Transverse colon (tissue), 4 donors: ENCODE measurements around the gene TMUB1.

ENCODE experiments used
- EP300 ChIP-seq: sonication (generic); formaldehyde crosslinking; IDR thresholded peaks from one replicate; pipeline ENCODE4 v1.6.1; 2017; ENCODE audit warnings: antibody characterized with exemption, low read depth
- POLR2AphosphoS5 ChIP-seq, 3 donors: sonication (generic); formaldehyde crosslinking; IDR thresholded peaks; one replicate each; pipeline ENCODE4 v1.6.1; 2016; ENCODE audit warnings: antibody characterized with exemption in 3 of 3
- TF ChIP-seq, protein P1 (sequence below), 5 experiments: fragments of 200-600 bp in 3 of 5; fragments of 450-650 bp in 2 of 5; sonication (generic) in 3 of 5; IDR thresholded peaks; 1 replicate in 2 of 5; 2 replicates in 3 of 5; pipeline ENCODE4 v1.5.1; 2016 to 2017; ENCODE audit warnings: antibody characterized with exemption in 5 of 5, inconsistent platforms in 3 of 5, mild to moderate bottlenecking in 2 of 5, moderate library complexity in 1 of 5

DNA sequence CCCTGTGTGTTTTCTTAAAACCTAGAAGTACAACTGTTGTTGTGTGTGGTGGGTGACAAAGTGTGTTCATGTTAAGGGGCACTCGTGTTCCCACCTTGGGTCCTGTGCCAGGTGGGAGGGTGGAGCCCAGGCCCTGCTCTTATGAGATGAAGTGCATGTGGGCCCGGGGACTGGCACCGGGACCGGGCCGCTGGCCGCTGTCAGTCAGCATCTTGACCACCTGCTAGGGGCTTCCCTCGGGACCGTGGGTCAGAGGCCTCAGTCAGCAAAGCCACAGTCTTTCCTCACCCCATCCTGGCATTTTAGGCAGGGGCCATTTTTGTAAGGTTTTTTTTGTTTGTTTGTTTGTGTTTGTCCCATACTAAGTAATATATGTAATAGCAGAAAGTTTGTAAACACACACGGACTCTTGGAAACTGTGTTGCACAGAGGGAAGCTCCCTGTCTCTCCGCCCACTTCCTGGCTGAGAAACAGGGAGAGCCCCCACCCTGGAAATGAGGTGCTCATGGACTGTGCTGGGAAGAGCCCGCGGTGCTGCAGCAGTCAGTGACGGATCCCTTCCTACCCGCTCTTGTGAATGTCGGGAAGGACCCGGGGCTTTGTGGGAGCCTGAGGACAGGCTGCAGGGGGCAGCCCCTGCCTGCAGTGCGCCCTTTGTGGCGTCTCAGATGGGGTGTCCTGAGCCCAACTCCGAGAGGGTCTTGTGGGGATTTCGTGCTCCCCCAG is 16.4 kb upstream of the TMUB1 start:
- TF ChIP-seq, protein P1, sequence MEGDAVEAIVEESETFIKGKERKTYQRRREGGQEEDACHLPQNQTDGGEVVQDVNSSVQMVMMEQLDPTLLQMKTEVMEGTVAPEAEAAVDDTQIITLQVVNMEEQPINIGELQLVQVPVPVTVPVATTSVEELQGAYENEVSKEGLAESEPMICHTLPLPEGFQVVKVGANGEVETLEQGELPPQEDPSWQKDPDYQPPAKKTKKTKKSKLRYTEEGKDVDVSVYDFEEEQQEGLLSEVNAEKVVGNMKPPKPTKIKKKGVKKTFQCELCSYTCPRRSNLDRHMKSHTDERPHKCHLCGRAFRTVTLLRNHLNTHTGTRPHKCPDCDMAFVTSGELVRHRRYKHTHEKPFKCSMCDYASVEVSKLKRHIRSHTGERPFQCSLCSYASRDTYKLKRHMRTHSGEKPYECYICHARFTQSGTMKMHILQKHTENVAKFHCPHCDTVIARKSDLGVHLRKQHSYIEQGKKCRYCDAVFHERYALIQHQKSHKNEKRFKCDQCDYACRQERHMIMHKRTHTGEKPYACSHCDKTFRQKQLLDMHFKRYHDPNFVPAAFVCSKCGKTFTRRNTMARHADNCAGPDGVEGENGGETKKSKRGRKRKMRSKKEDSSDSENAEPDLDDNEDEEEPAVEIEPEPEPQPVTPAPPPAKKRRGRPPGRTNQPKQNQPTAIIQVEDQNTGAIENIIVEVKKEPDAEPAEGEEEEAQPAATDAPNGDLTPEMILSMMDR (IDR thresholded peaks at IDR 0.05): no peak
- TF ChIP-seq EP300 (no peak), POLR2AphosphoS5 (IDR thresholded peaks at IDR 0.05) (no peak)
